Neural cell (in vitro differentiated cells): ENCODE measurements around the gene GATM.

Experiments used
- EP300 ChIP-seq: fragments of 450-650 bp; conservative IDR thresholded peaks from 2 replicates; pipeline ENCODE4 v1.6.1; 2014; ENCODE audit warnings: antibody characterized with exemption, mild to moderate bottlenecking, moderate library complexity; ENCODE audit not compliant: poor library complexity, severe bottlenecking
- EZH2 ChIP-seq: fragments of 200-600, 300-800 bp; shearing (Covaris generic), sonication (generic); IDR thresholded peaks from 2 replicates; pipeline ENCODE4 v1.6.1; 2014; ENCODE audit warnings: antibody characterized with exemption, low read length, borderline replicate concordance, mild to moderate bottlenecking; ENCODE audit not compliant: insufficient read depth, poor library complexity, severe bottlenecking
- TF ChIP-seq, protein P1 (sequence below): fragments of 450-650 bp; IDR thresholded peaks from 2 replicates; pipeline ENCODE4 v1.5.1; 2014; ENCODE audit warnings: antibody characterized with exemption, mild to moderate bottlenecking, moderate library complexity; ENCODE audit not compliant: poor library complexity, severe bottlenecking

DNA sequence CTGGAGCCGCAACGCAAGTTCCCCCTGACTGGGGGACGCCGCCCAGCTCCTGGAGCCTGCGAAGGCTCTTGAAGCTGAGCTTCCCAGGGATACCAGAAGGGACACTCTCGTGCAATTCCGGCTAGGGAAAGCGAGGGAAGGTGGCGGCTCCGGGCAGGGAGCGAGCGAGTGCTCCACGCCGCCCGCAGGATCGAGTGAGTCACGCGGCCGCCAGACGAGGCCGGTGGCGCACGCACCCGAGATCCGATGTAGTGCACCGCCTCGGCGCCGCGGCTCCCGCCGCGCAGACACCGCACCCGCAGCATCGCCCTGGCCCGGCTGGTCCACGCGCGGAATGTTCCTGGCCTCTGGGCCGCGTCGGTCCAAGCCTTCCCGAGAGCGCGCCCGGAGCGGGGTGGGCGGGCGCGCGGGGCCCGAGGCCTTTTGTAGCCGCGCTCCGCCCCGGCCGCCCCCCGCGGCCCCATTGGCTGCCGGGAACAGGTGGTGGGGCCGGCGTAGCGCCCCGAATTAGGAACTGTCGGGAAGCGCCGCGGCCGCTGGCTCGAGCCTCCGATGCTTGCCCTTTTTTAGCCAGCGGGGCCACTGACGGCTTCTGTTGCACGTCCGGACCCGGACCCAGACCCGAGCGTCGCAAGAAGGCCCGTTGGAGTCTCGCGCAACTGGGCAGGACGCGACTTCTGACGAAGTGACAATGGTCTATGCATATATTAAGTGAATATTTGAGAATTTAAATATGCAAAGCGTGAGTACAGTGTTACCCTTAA is at the start of gene GATM:
- TF ChIP-seq EP300 (peak; percentile 38), EZH2 (no peak)
- TF ChIP-seq, protein P1, sequence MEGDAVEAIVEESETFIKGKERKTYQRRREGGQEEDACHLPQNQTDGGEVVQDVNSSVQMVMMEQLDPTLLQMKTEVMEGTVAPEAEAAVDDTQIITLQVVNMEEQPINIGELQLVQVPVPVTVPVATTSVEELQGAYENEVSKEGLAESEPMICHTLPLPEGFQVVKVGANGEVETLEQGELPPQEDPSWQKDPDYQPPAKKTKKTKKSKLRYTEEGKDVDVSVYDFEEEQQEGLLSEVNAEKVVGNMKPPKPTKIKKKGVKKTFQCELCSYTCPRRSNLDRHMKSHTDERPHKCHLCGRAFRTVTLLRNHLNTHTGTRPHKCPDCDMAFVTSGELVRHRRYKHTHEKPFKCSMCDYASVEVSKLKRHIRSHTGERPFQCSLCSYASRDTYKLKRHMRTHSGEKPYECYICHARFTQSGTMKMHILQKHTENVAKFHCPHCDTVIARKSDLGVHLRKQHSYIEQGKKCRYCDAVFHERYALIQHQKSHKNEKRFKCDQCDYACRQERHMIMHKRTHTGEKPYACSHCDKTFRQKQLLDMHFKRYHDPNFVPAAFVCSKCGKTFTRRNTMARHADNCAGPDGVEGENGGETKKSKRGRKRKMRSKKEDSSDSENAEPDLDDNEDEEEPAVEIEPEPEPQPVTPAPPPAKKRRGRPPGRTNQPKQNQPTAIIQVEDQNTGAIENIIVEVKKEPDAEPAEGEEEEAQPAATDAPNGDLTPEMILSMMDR, result peak; percentile 76
